OCI-LY7 (cell line): ENCODE results near the gene BICD2. TPM values are rescaled to one million over a fixed set of nuclear protein-coding genes. Genes with fewer than 3 reads are reported as not detected.

Source experiments
- BruUV-seq: library from RNA; stranded (reverse); fragments of 400-500 nt; replicated peaks from 2 replicates; lab custom pipeline; 2021; lab: Mats Ljungman, UMichigan
- CTCF ChIA-PET: fragments of 300-600 bp; sonication (Branson Sonifier 250); formaldehyde crosslinking; loops from one replicate; lab custom pipeline; 2022; ENCODE audit warnings: antibody characterized with exemption; ENCODE audit not compliant: unreplicated experiment; lab: Charles Lee
- POLR2A ChIA-PET: fragments of 300-600 bp; sonication (Branson Sonifier 250); formaldehyde crosslinking; loops from one replicate; lab custom pipeline; 2022; ENCODE audit warnings: antibody characterized with exemption; lab: Charles Lee
- DNase-seq: peaks from one replicate; pipeline ENCODE4 v3.0.0-alpha.2; 2015; ENCODE audit warnings: low spot score
- H2AFZ ChIP-seq: fragments of 200-600 bp; sonication (generic), shearing (Covaris generic); 2 replicates; pipeline ENCODE4 v1.6.1; 2014; ENCODE audit warnings: mild to moderate bottlenecking, antibody characterized with exemption, low read length, moderate library complexity
- H3K27ac ChIP-seq: fragments of 200-600 bp; sonication (generic); 2 replicates; pipeline ENCODE4 v1.5.1; 2014; ENCODE audit warnings: mixed run types, low read depth, mild to moderate bottlenecking, moderate library complexity, low read length, inconsistent platforms; ENCODE audit not compliant: poor library complexity, severe bottlenecking
- H3K36me3 ChIP-seq: fragments of 200-600 bp; sonication (generic); 2 replicates; pipeline ENCODE4 v1.6.1; 2014; ENCODE audit warnings: mild to moderate bottlenecking, antibody characterized with exemption, low read length, moderate library complexity, mixed read lengths; ENCODE audit not compliant: insufficient read depth
- H3K4me1 ChIP-seq: fragments of 200-600 bp; sonication (generic); 2 replicates; pipeline ENCODE4 v1.5.1; 2014; ENCODE audit warnings: mild to moderate bottlenecking, low read length; ENCODE audit not compliant: insufficient read depth, poor library complexity, severe bottlenecking
- H3K4me2 ChIP-seq: fragments of 200-600 bp; sonication (generic); 2 replicates; pipeline ENCODE4 v1.6.1; 2014; ENCODE audit warnings: mild to moderate bottlenecking, low read length
- H3K4me3 ChIP-seq: fragments of 200-600 bp; sonication (generic); 2 replicates; pipeline ENCODE4 v1.5.1; 2014; ENCODE audit warnings: mild to moderate bottlenecking, low read depth, low read length; ENCODE audit not compliant: poor library complexity, severe bottlenecking
- H3K79me2 ChIP-seq: fragments of 200-600 bp; sonication (generic); 2 replicates; pipeline ENCODE4 v1.6.1; 2016; ENCODE audit warnings: low read depth, mild to moderate bottlenecking, low read length, moderate library complexity, mixed read lengths; ENCODE audit not compliant: insufficient read depth
- H3K9me2 ChIP-seq: fragments of 200-600 bp; sonication (generic); 2 replicates; pipeline ENCODE4 v1.6.1; 2016; ENCODE audit warnings: mild to moderate bottlenecking, low read length, mixed read lengths; ENCODE audit not compliant: insufficient read depth
- H3K9me3 ChIP-seq: fragments of 200-600 bp; sonication (generic); 2 replicates; pipeline ENCODE4 v1.6.1; 2014; ENCODE audit warnings: mild to moderate bottlenecking, mixed run types, low read length, mixed read lengths
- H4K20me1 ChIP-seq: fragments of 200-600 bp; sonication (generic); 2 replicates; pipeline ENCODE4 v1.6.1; 2014; ENCODE audit warnings: mild to moderate bottlenecking, antibody characterized with exemption, low read length, moderate library complexity, mixed read lengths; ENCODE audit not compliant: insufficient read depth
- CTCF ChIP-seq: fragments of 200-600 bp; sonication (generic); conservative IDR thresholded peaks from 2 replicates; pipeline ENCODE4 v1.5.1; 2014; ENCODE audit warnings: mild to moderate bottlenecking, antibody characterized with exemption, low read length, moderate library complexity, mixed read lengths
- EZH2phosphoT487 ChIP-seq: fragments of 200-600 bp; sonication (generic); IDR thresholded peaks from 2 replicates; pipeline ENCODE4 v1.6.1; 2018; ENCODE audit warnings: low read depth, borderline replicate concordance, mild to moderate bottlenecking, mixed run types, antibody characterized with exemption, low read length, moderate library complexity, mixed read lengths
- intact Hi-C: fragments of 100-400 bp; cut with micrococcal nuclease; formaldehyde crosslinking; loops from one replicate; pipeline ENCODE4 v1.10.0; 2022; ENCODE audit not compliant: unreplicated experiment
- total RNA-seq, 2 experiments: library from RNA; depleted of rRNA in 1 of 2; stranded (reverse); fragments of >200 nt in 1 of 2; shearing (Covaris generic) in 1 of 2; gene quantifications; 2 replicates each; pipeline ENCODE4 v1.2.3, GENCODE V29; 2014 to 2022

Gene BICD2
- total RNA-seq, 2 experiments from 2014 or later: 46.5 to 71.0 TPM

GRCh38 chr9:92720807-92721535 is 43.7 kb downstream of the BICD2 start:
- TF ChIP-seq CTCF: no peak
- no peak for TF ChIP-seq EZH2phosphoT487
- ChIA-PET CTCF (interaction anchor here (0.6 to 0.8 kb wide), 2 partner anchors 8 to 12 kb away, joined by 4 read pairs; no protein-coding TSS in a partner anchor), POLR2A (interaction anchor here (0.5 to 1.5 kb wide), 6 partner anchors 8 to 830 kb away, joined by 3 to 10 read pairs (median 4); partner anchors contain the start of gene IPPK)
- intact Hi-C loops: loop anchor here (1.0 to 10.0 kb wide), 4 partner anchors 43 to 544 kb away; partner anchors contain the start of gene BICD2
- H2AFZ ChIP-seq: no peak overlapping the region
- peaks cover 95% of the 10 kb centered on the region for H3K4me1 ChIP-seq
- peak overlapping the region; percentile 56 for H3K4me3 ChIP-seq
- DNase-seq: peak; percentile 75
- H3K79me2 ChIP-seq: peaks cover 33% of the 10 kb centered on the region
- BruUV-seq: no TSS peak
- peak overlapping the region; percentile 82 for H3K4me2 ChIP-seq
- no peaks in the 10 kb centered on the region for H3K9me3 ChIP-seq
- H3K36me3 ChIP-seq: peaks cover 75% of the 10 kb centered on the region
- no peaks in the 10 kb centered on the region for H4K20me1 ChIP-seq
- no peaks in the 10 kb centered on the region for H3K9me2 ChIP-seq
- peak overlapping the region; percentile 96 for H3K27ac ChIP-seq

GRCh38 chr9:92720209-92720765 is 44.3 kb downstream of the BICD2 start:
- ChIA-PET CTCF (interaction anchor here (0.6 to 0.8 kb wide), 2 partner anchors 9 to 13 kb away, joined by 4 read pairs; no protein-coding TSS in a partner anchor), POLR2A (interaction anchor here (0.8 to 1.5 kb wide), 3 partner anchors 9 to 50 kb away, joined by 3 to 10 read pairs (median 5); partner anchors contain the start of genes BICD2 and IPPK)
- TF ChIP-seq EZH2phosphoT487 (no peak), CTCF (no peak)
- peaks cover 88% of the 10 kb centered on the region for H3K4me1 ChIP-seq
- H3K4me3 ChIP-seq: peak overlapping the region; percentile 24
- intact Hi-C loops: loop anchor here (2.0 to 10.0 kb wide), 3 partner anchors 242 to 545 kb away; no protein-coding TSS in a partner anchor
- H4K20me1 ChIP-seq: no peaks in the 10 kb centered on the region
- no peak overlapping the region for H2AFZ ChIP-seq
- no peaks in the 10 kb centered on the region for H3K9me2 ChIP-seq
- H3K4me2 ChIP-seq: peak overlapping the region; percentile 82
- peak overlapping the region; percentile 96 for H3K27ac ChIP-seq
- BruUV-seq: no TSS peak
- H3K79me2 ChIP-seq: peaks cover 26% of the 10 kb centered on the region
- peaks cover 75% of the 10 kb centered on the region for H3K36me3 ChIP-seq
- peak; percentile 72 for DNase-seq
- no peaks in the 10 kb centered on the region for H3K9me3 ChIP-seq
